Activated B cell treated with CpG ODN at 0.5 μM for 24 hours (primary cell): ENCODE measurements around the gene ACOT9. TPM values are rescaled to one million over a fixed set of nuclear protein-coding genes. Genes with fewer than 3 reads are reported as not detected.
A peak's percentile ranks its signal among the peaks of the same experiment; 100 is the strongest.

Source experiments
- ATAC-seq: fragments of 200-7000 bp; cut with Tn5 transposase; one replicate; pipeline ENCODE4 v1.10.0; 2021; ENCODE audit warnings: low read depth, mild to moderate bottlenecking, moderate library complexity
- CTCF ChIA-PET: fragments of 350-600 bp; sonication (Branson Sonifier 250); formaldehyde crosslinking; loops from one replicate; lab custom pipeline; 2021; ENCODE audit warnings: antibody characterized with exemption; lab: Charles Lee
- POLR2A ChIA-PET: fragments of 350-600 bp; sonication (Branson Sonifier 250); formaldehyde crosslinking; loops from one replicate; lab custom pipeline; 2021; ENCODE audit warnings: antibody characterized with exemption; lab: Charles Lee
- DNase-seq: peaks from one replicate; pipeline ENCODE4 v3.0.0; 2022
- H3K27ac Mint-ChIP-seq: one replicate; pipeline ENCODE4 v1.8.0; 2020; ENCODE audit warnings: mixed read lengths
- H3K27me3 Mint-ChIP-seq: one replicate; pipeline ENCODE4 v1.8.0; 2021; ENCODE audit warnings: mixed read lengths
- H3K36me3 Mint-ChIP-seq: one replicate; pipeline ENCODE4 v1.8.0; 2021; ENCODE audit warnings: low read depth, mixed read lengths
- H3K4me1 Mint-ChIP-seq: one replicate; pipeline ENCODE4 v1.8.0; 2021; ENCODE audit warnings: mixed read lengths
- H3K4me3 Mint-ChIP-seq: one replicate; pipeline ENCODE4 v1.8.0; 2020; ENCODE audit warnings: mild to moderate bottlenecking, mixed read lengths
- H3K9me3 Mint-ChIP-seq: one replicate; pipeline ENCODE4 v1.8.0; 2020; ENCODE audit warnings: mixed read lengths
- CTCF ChIP-seq: fragments of 200-600 bp; IDR thresholded peaks from one replicate; pipeline ENCODE4 v1.8.0; 2022; ENCODE audit warnings: antibody characterized with exemption, mild to moderate bottlenecking
- intact Hi-C: fragments of 100-400 bp; cut with micrococcal nuclease; formaldehyde crosslinking; loops from one replicate; pipeline ENCODE4 v1.15.1; 2024
- total RNA-seq: library from RNA; stranded (reverse); gene quantifications from 2 replicates; pipeline ENCODE4 v1.2.3, GENCODE V29; 2022

ACOT9 gene
- total RNA-seq, 1 donor from 2014 or later, result 49.4 TPM

GRCh38 chrX:23726191-23726590 is 16.9 kb downstream of the ACOT9 start:
- Mint-ChIP-seq H3K4me1 (peaks cover 7% of the 10 kb centered on the region), H3K27me3 (no peaks in the 10 kb centered on the region), H3K4me3 (peak overlapping the region; percentile 55), H3K27ac (peak overlapping the region; percentile 82), H3K9me3 (no peaks in the 10 kb centered on the region), H3K36me3 (peaks cover 52% of the 10 kb centered on the region)
- TF ChIP-seq CTCF, result no peak
- intact Hi-C loops, result no loop called here
- no peak for DNase-seq
- ChIA-PET CTCF (interaction anchor here (2.2 kb wide), 1 partner anchor 176 kb away, joined by 8 read pairs; no protein-coding TSS in a partner anchor), POLR2A (interaction anchor here (0.6 to 1.7 kb wide), 4 partner anchors 17 to 329 kb away, joined by 3 to 6 read pairs (median 3); partner anchors contain the start of genes ACOT9 and EIF2S3)
- peak; percentile 40 for ATAC-seq

GRCh38 chrX:23720117-23720677 is 22.9 kb downstream of the ACOT9 start:
- no peaks in the 10 kb centered on the region for H3K27me3 Mint-ChIP-seq
- no peaks in the 10 kb centered on the region for H3K9me3 Mint-ChIP-seq
- no peaks in the 10 kb centered on the region for H3K4me1 Mint-ChIP-seq
- no peak overlapping the region for H3K27ac Mint-ChIP-seq
- TF ChIP-seq CTCF, result no peak
- no peak overlapping the region for H3K4me3 Mint-ChIP-seq
- POLR2A ChIA-PET, result no interaction called here
- DNase-seq (no peak), ATAC-seq (no peak)
- CTCF ChIA-PET, result no interaction called here
- intact Hi-C loops, result no loop called here
- peaks cover 51% of the 10 kb centered on the region for H3K36me3 Mint-ChIP-seq

- ChIA-PET POLR2A (no interaction called here), CTCF (interaction anchor here (1.5 kb wide), 1 partner anchor 197 kb away, joined by 4 read pairs; no protein-coding TSS in a partner anchor)
- Mint-ChIP-seq H3K36me3 (peaks cover 31% of the 10 kb centered on the region), H3K27ac (no peak overlapping the region), H3K9me3 (no peaks in the 10 kb centered on the region), H3K4me1 (no peaks in the 10 kb centered on the region), H3K4me3 (no peak overlapping the region), H3K27me3 (no peaks in the 10 kb centered on the region)
- ATAC-seq (no peak), DNase-seq (no peak)
- intact Hi-C loops, result no loop called here
- no peak for TF ChIP-seq CTCF
These were observed 37.8 kb downstream of the ACOT9 start for GRCh38 chrX:23705235-23705634.

GRCh38 chrX:23704673-23705206 is 38.3 kb downstream of the ACOT9 start:
- Mint-ChIP-seq H3K9me3 (no peaks in the 10 kb centered on the region), H3K4me3 (no peak overlapping the region), H3K27ac (no peak overlapping the region), H3K4me1 (peaks cover 3% of the 10 kb centered on the region), H3K36me3 (peaks cover 32% of the 10 kb centered on the region), H3K27me3 (no peaks in the 10 kb centered on the region)
- ChIA-PET CTCF (interaction anchor here (1.5 kb wide), 1 partner anchor 197 kb away, joined by 4 read pairs; no protein-coding TSS in a partner anchor), POLR2A (no interaction called here)
- DNase-seq (no peak), ATAC-seq (no peak)
- intact Hi-C loops, result no loop called here
- no peak for TF ChIP-seq CTCF

- H3K4me1 Mint-ChIP-seq, result peaks cover 3% of the 10 kb centered on the region
- ChIA-PET POLR2A (interaction anchor here (0.9 to 2.0 kb wide), 4 partner anchors 44 to 354 kb away, joined by 3 to 12 read pairs (median 5); partner anchors contain the start of genes ACOT9 and SAT1), CTCF (interaction anchor here (1.4 kb wide), 2 partner anchors 83 to 202 kb away, joined by 3 to 10 read pairs; no protein-coding TSS in a partner anchor)
- H3K27ac Mint-ChIP-seq, result peak overlapping the region; percentile 56
- peaks cover 14% of the 10 kb centered on the region for H3K36me3 Mint-ChIP-seq
- H3K4me3 Mint-ChIP-seq, result peak overlapping the region; percentile 81
- DNase-seq, result peak; percentile 14
- H3K9me3 Mint-ChIP-seq, result no peaks in the 10 kb centered on the region
- peak; percentile 88 for ATAC-seq
- H3K27me3 Mint-ChIP-seq, result no peaks in the 10 kb centered on the region
- intact Hi-C loops, result loop anchor here (1.0 to 10.0 kb wide), 5 partner anchors 43 to 545 kb away; partner anchors contain the start of genes ACOT9, EIF2S3 and SAT1
- no peak for TF ChIP-seq CTCF
These were observed 43.4 kb downstream of the ACOT9 start for GRCh38 chrX:23699636-23700194.
